ENCODE results near the gene PTPRS.
"Not testable (repeated sequence)": the region's sequence is repeated elsewhere in the genome, so short reads cannot be mapped to it uniquely, and the experiment has no call there.

The PTPRS gene

GRCh38 chr19:5381197-5381596 is 40.6 kb upstream of the PTPRS start:
- not testable (repeated sequence) for H2BK5ac ChIP-seq (ENCODE audit: low read length); H3K4ac ChIP-seq (ENCODE audit: low read length); H3K9me3 ChIP-seq (replicated peaks in 1 of 2; ENCODE audit: control insufficient read depth in 2 of 2, insufficient read depth in 1 of 2, low read depth in 1 of 2, low read length in 2 of 2); H3K27ac ChIP-seq (replicated peaks; ENCODE audit: low read length); DNase-seq (ENCODE audit: low spot score); H2BK15ac ChIP-seq (ENCODE audit: low read length); H2BK120ac ChIP-seq (ENCODE audit: low read depth, low read length); H2AK5ac ChIP-seq (ENCODE audit: low read depth, low read length); H3K4me2 ChIP-seq (ENCODE audit: insufficient read depth, low read length, poor library complexity, severe bottlenecking); H3K23ac ChIP-seq (ENCODE audit: low read depth, low read length, poor library complexity); H3K4me1 ChIP-seq (ENCODE audit: control insufficient read depth in 2 of 2, insufficient read depth in 1 of 2, low read depth in 1 of 2, low read length in 2 of 2); H4K91ac ChIP-seq (ENCODE audit: low read depth, low read length, poor library complexity); H3K36me3 ChIP-seq (replicated peaks in 1 of 2; ENCODE audit: control insufficient read depth in 2 of 2, insufficient read depth in 2 of 2, low read length in 2 of 2); H3K4me3 ChIP-seq (ENCODE audit: low read length in 2 of 2); H2BK12ac ChIP-seq (ENCODE audit: low read length); H3K18ac ChIP-seq (ENCODE audit: low read length); H4K8ac ChIP-seq (ENCODE audit: low read depth, low read length); H3K27me3 ChIP-seq (ENCODE audit: control insufficient read depth in 3 of 3, insufficient read depth in 3 of 3, low read depth in 1 of 3, low read length in 3 of 3); H3K79me1 ChIP-seq (ENCODE audit: low read depth, low read length); H3K14ac ChIP-seq (ENCODE audit: low read length); H3K9ac ChIP-seq (ENCODE audit: low read depth, low read length, poor library complexity); H2AFZ ChIP-seq (ENCODE audit: low read length)
- no CpG with 5 or more reads among the region's 6 CpGs for WGBS, 2 donors (ENCODE audit: extremely low coverage in 2 of 2, insufficient read length in 2 of 2, insufficient replicate concordance in 1 of 2)

GRCh38 chr19:5380215-5380919 is 39.8 kb upstream of the PTPRS start:
- no peak overlapping the region for H3K4me2 ChIP-seq (ENCODE audit: insufficient read depth, low read length, poor library complexity, severe bottlenecking)
- no peak overlapping the region for H2BK15ac ChIP-seq (ENCODE audit: low read length)
- H4K8ac ChIP-seq (ENCODE audit: low read depth, low read length): no peak overlapping the region
- H4K91ac ChIP-seq (ENCODE audit: low read depth, low read length, poor library complexity): no peak overlapping the region
- no peak overlapping the region for H3K9ac ChIP-seq (ENCODE audit: low read depth, low read length, poor library complexity)
- H3K18ac ChIP-seq (ENCODE audit: low read length): no peak overlapping the region
- H3K27me3 ChIP-seq (ENCODE audit: control insufficient read depth in 3 of 3, insufficient read depth in 3 of 3, low read depth in 1 of 3, low read length in 3 of 3): no peaks in the 10 kb centered on the region
- H3K14ac ChIP-seq (ENCODE audit: low read length): no peak overlapping the region
- H2BK120ac ChIP-seq (ENCODE audit: low read depth, low read length): no peak overlapping the region
- H2AK5ac ChIP-seq (ENCODE audit: low read depth, low read length): no peak overlapping the region
- H3K9me3 ChIP-seq (replicated peaks in 1 of 2; ENCODE audit: control insufficient read depth in 2 of 2, insufficient read depth in 1 of 2, low read depth in 1 of 2, low read length in 2 of 2): peaks cover 6 to 9% of the 10 kb centered on the region in 2 donors
- no peaks in the 10 kb centered on the region for H3K36me3 ChIP-seq (replicated peaks in 1 of 2; ENCODE audit: control insufficient read depth in 2 of 2, insufficient read depth in 2 of 2, low read length in 2 of 2)
- H3K4me3 ChIP-seq (ENCODE audit: low read length in 2 of 2): no peak overlapping the region
- no CpG with 5 or more reads among the region's 9 CpGs for WGBS, 2 donors (ENCODE audit: extremely low coverage in 2 of 2, insufficient read length in 2 of 2, insufficient replicate concordance in 1 of 2)
- H2AFZ ChIP-seq (ENCODE audit: low read length): no peak overlapping the region
- H2BK5ac ChIP-seq (ENCODE audit: low read length): no peak overlapping the region
- no peak overlapping the region for H3K27ac ChIP-seq (replicated peaks; ENCODE audit: low read length)
- H2BK12ac ChIP-seq (ENCODE audit: low read length): no peak overlapping the region
- H3K4ac ChIP-seq (ENCODE audit: low read length): no peak overlapping the region
- no peak for DNase-seq (ENCODE audit: low spot score)
- H3K4me1 ChIP-seq (ENCODE audit: control insufficient read depth in 2 of 2, insufficient read depth in 1 of 2, low read depth in 1 of 2, low read length in 2 of 2): peaks cover 0 to 3% of the 10 kb centered on the region in 2 donors
- no peak overlapping the region for H3K23ac ChIP-seq (ENCODE audit: low read depth, low read length, poor library complexity)
- no peaks in the 10 kb centered on the region for H3K79me1 ChIP-seq (ENCODE audit: low read depth, low read length)

GRCh38 chr19:5376928-5377327 is 36.3 kb upstream of the PTPRS start:
- Histone ChIP-seq H3K36me3 (replicated peaks in 1 of 2; ENCODE audit: control insufficient read depth in 2 of 2, insufficient read depth in 2 of 2, low read length in 2 of 2) (no peaks in the 10 kb centered on the region), H2BK15ac (ENCODE audit: low read length) (no peak overlapping the region), H3K18ac (ENCODE audit: low read length) (peak overlapping the region; percentile 71), H2BK12ac (ENCODE audit: low read length) (peak overlapping the region; percentile 79), H4K91ac (ENCODE audit: low read depth, low read length, poor library complexity) (no peak overlapping the region), H4K8ac (ENCODE audit: low read depth, low read length) (no peak overlapping the region), H3K9me3 (replicated peaks in 1 of 2; ENCODE audit: control insufficient read depth in 2 of 2, insufficient read depth in 1 of 2, low read depth in 1 of 2, low read length in 2 of 2) (peaks cover 0 to 7% of the 10 kb centered on the region in 2 donors), H3K79me1 (ENCODE audit: low read depth, low read length) (no peaks in the 10 kb centered on the region), H3K27me3 (ENCODE audit: control insufficient read depth in 3 of 3, insufficient read depth in 3 of 3, low read depth in 1 of 3, low read length in 3 of 3) (no peaks in the 10 kb centered on the region), H2BK5ac (ENCODE audit: low read length) (no peak overlapping the region), H3K4me3 (ENCODE audit: low read length in 2 of 2) (no peak overlapping the region), H2AFZ (ENCODE audit: low read length) (no peak overlapping the region), H2BK120ac (ENCODE audit: low read depth, low read length) (no peak overlapping the region), H3K9ac (ENCODE audit: low read depth, low read length, poor library complexity) (peak overlapping the region; percentile 10), H3K4me1 (ENCODE audit: control insufficient read depth in 2 of 2, insufficient read depth in 1 of 2, low read depth in 1 of 2, low read length in 2 of 2) (peaks cover 0 to 5% of the 10 kb centered on the region in 2 donors), H3K4me2 (ENCODE audit: insufficient read depth, low read length, poor library complexity, severe bottlenecking) (no peak overlapping the region), H3K27ac (replicated peaks; ENCODE audit: low read length) (no peak overlapping the region), H3K14ac (ENCODE audit: low read length) (no peak overlapping the region), H2AK5ac (ENCODE audit: low read depth, low read length) (peak overlapping the region; percentile 33), H3K4ac (ENCODE audit: low read length) (no peak overlapping the region), H3K23ac (ENCODE audit: low read depth, low read length, poor library complexity) (peak overlapping the region; percentile 12)
- DNase-seq (ENCODE audit: low spot score): no peak
- no CpG with 5 or more reads among the region's 4 CpGs for WGBS, 2 donors (ENCODE audit: extremely low coverage in 2 of 2, insufficient read length in 2 of 2, insufficient replicate concordance in 1 of 2)

GRCh38 chr19:5372572-5373200 is 32.1 kb upstream of the PTPRS start:
- H2BK120ac ChIP-seq (ENCODE audit: low read depth, low read length): peak overlapping the region; percentile 43
- no peaks in the 10 kb centered on the region for H3K27me3 ChIP-seq (ENCODE audit: control insufficient read depth in 3 of 3, insufficient read depth in 3 of 3, low read depth in 1 of 3, low read length in 3 of 3)
- peak overlapping the region; percentile 13 for H2BK15ac ChIP-seq (ENCODE audit: low read length)
- no peak for DNase-seq (ENCODE audit: low spot score)
- H3K27ac ChIP-seq (replicated peaks; ENCODE audit: low read length): no peak overlapping the region
- no peak overlapping the region for H3K18ac ChIP-seq (ENCODE audit: low read length)
- H2BK5ac ChIP-seq (ENCODE audit: low read length): no peak overlapping the region
- H3K4me1 ChIP-seq (ENCODE audit: control insufficient read depth in 2 of 2, insufficient read depth in 1 of 2, low read depth in 1 of 2, low read length in 2 of 2): peaks cover 0 to 7% of the 10 kb centered on the region in 2 donors
- H4K8ac ChIP-seq (ENCODE audit: low read depth, low read length): peak overlapping the region; percentile 21
- no peaks in the 10 kb centered on the region for H3K79me1 ChIP-seq (ENCODE audit: low read depth, low read length)
- peak overlapping the region; percentile 54 for H3K9ac ChIP-seq (ENCODE audit: low read depth, low read length, poor library complexity)
- peak overlapping the region; percentile 2 for H3K23ac ChIP-seq (ENCODE audit: low read depth, low read length, poor library complexity)
- no CpG with 5 or more reads among the region's 4 CpGs for WGBS, 2 donors (ENCODE audit: extremely low coverage in 2 of 2, insufficient read length in 2 of 2, insufficient replicate concordance in 1 of 2)
- peak overlapping the region; percentile 2 for H2AK5ac ChIP-seq (ENCODE audit: low read depth, low read length)
- H3K14ac ChIP-seq (ENCODE audit: low read length): peak overlapping the region; percentile 49
- no peak overlapping the region for H4K91ac ChIP-seq (ENCODE audit: low read depth, low read length, poor library complexity)
- no peak overlapping the region for H2BK12ac ChIP-seq (ENCODE audit: low read length)
- H3K4ac ChIP-seq (ENCODE audit: low read length): no peak overlapping the region
- H2AFZ ChIP-seq (ENCODE audit: low read length): no peak overlapping the region
- H3K36me3 ChIP-seq (replicated peaks in 1 of 2; ENCODE audit: control insufficient read depth in 2 of 2, insufficient read depth in 2 of 2, low read length in 2 of 2): no peaks in the 10 kb centered on the region
- no peak overlapping the region for H3K4me2 ChIP-seq (ENCODE audit: insufficient read depth, low read length, poor library complexity, severe bottlenecking)
- peaks cover 0 to 4% of the 10 kb centered on the region in 2 donors for H3K9me3 ChIP-seq (replicated peaks in 1 of 2; ENCODE audit: control insufficient read depth in 2 of 2, insufficient read depth in 1 of 2, low read depth in 1 of 2, low read length in 2 of 2)
- H3K4me3 ChIP-seq (ENCODE audit: low read length in 2 of 2): peak overlapping the region in 1 of 2 donors; percentile 31
